Calu3 (cell line): ENCODE data around the gene FYB2. TPM values are rescaled to one million over a fixed set of nuclear protein-coding genes. Genes with fewer than 3 reads are reported as not detected.

Experiments used
- BruUV-seq: library from RNA; stranded (reverse); fragments of 400-500 nt; replicated peaks from 2 replicates; lab custom pipeline; 2021; lab: Mats Ljungman, UMichigan
- CTCF ChIA-PET: fragments of 300-600 bp; sonication (Branson Sonifier 250); formaldehyde crosslinking; loops from one replicate; lab custom pipeline; 2022; ENCODE audit warnings: antibody characterized with exemption; lab: Charles Lee
- DNase-seq: peaks from one replicate; pipeline ENCODE4 v3.0.0; 2022
- H3K27ac Mint-ChIP-seq: one replicate; pipeline ENCODE4 v1.8.0; 2022; ENCODE audit warnings: mixed read lengths; ENCODE audit not compliant: unreplicated experiment
- H3K27me3 Mint-ChIP-seq: one replicate; pipeline ENCODE4 v1.8.0; 2022; ENCODE audit warnings: mixed read lengths; ENCODE audit not compliant: unreplicated experiment
- H3K36me3 Mint-ChIP-seq: one replicate; pipeline ENCODE4 v1.8.0; 2022; ENCODE audit warnings: mild to moderate bottlenecking, moderate library complexity, mixed read lengths; ENCODE audit not compliant: insufficient read depth, unreplicated experiment
- H3K4me1 Mint-ChIP-seq: one replicate; pipeline ENCODE4 v1.8.0; 2022; ENCODE audit warnings: mild to moderate bottlenecking, low read depth, mixed read lengths; ENCODE audit not compliant: unreplicated experiment
- H3K4me3 Mint-ChIP-seq: one replicate; pipeline ENCODE4 v1.8.0; 2022; ENCODE audit warnings: mild to moderate bottlenecking, low read depth, moderate library complexity, mixed read lengths; ENCODE audit not compliant: unreplicated experiment
- H3K9me3 Mint-ChIP-seq: one replicate; pipeline ENCODE4 v1.8.0; 2022; ENCODE audit warnings: low read depth, mixed read lengths; ENCODE audit not compliant: unreplicated experiment
- intact Hi-C: fragments of 100-400 bp; cut with micrococcal nuclease; formaldehyde crosslinking; loops from one replicate; pipeline ENCODE4 v1.10.0; 2022; ENCODE audit not compliant: unreplicated experiment
- total RNA-seq: library from RNA; stranded (reverse); gene quantifications from 2 replicates; pipeline ENCODE4 v1.2.3, GENCODE V29; 2022
- TF ChIP-seq, protein P1 (sequence below): fragments of 200-600 bp; IDR thresholded peaks from one replicate; pipeline ENCODE4 v1.8.0; 2022; ENCODE audit warnings: antibody characterized with exemption; ENCODE audit not compliant: unreplicated experiment

The FYB2 gene
- total RNA-seq, 1 experiment from 2014 or later, result not detected

- CTCF ChIA-PET, result no interaction called here
- Mint-ChIP-seq H3K9me3 (peaks cover 4% of the 10 kb centered on the region), H3K4me3 (no peak overlapping the region), H3K36me3 (no peaks in the 10 kb centered on the region), H3K4me1 (no peaks in the 10 kb centered on the region), H3K27ac (no peak overlapping the region), H3K27me3 (peaks cover 17% of the 10 kb centered on the region)
- BruUV-seq, result no TSS peak
- no peak for DNase-seq
- intact Hi-C loops, result no loop called here
- TF ChIP-seq, protein P1, sequence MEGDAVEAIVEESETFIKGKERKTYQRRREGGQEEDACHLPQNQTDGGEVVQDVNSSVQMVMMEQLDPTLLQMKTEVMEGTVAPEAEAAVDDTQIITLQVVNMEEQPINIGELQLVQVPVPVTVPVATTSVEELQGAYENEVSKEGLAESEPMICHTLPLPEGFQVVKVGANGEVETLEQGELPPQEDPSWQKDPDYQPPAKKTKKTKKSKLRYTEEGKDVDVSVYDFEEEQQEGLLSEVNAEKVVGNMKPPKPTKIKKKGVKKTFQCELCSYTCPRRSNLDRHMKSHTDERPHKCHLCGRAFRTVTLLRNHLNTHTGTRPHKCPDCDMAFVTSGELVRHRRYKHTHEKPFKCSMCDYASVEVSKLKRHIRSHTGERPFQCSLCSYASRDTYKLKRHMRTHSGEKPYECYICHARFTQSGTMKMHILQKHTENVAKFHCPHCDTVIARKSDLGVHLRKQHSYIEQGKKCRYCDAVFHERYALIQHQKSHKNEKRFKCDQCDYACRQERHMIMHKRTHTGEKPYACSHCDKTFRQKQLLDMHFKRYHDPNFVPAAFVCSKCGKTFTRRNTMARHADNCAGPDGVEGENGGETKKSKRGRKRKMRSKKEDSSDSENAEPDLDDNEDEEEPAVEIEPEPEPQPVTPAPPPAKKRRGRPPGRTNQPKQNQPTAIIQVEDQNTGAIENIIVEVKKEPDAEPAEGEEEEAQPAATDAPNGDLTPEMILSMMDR, result no peak
Measured at GRCh38 chr1:56816909-56817308, 2.3 kb downstream of the FYB2 start.

DNA sequence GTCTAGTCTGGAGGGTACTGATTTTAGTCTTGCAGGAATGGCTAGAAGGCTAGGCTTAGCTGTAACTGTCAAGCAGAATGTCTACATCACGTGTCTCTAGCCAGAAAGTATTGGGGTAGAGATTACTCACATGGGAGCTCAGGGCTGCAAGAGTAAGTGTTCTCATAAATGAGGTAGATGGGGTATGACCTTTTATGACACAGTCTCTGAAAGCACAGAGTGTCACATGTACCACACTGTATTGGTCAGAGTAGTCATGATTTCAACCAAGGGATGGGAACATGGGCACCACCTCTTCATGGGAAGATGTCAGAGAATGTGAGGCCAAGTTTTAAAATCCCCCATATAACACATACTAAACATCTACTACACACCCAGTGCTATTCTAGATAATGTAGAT lies 2.9 kb downstream of the FYB2 start:
- DNase-seq, result no peak
- TF ChIP-seq, protein P1, result no peak

GRCh38 chr1:56814205-56814604 lies 5.0 kb downstream of the FYB2 start:
- intact Hi-C loops, result no loop called here
- Mint-ChIP-seq H3K27me3 (peaks cover 30% of the 10 kb centered on the region), H3K4me1 (no peaks in the 10 kb centered on the region), H3K36me3 (no peaks in the 10 kb centered on the region), H3K4me3 (no peak overlapping the region), H3K9me3 (peaks cover 4% of the 10 kb centered on the region), H3K27ac (no peak overlapping the region)
- TF ChIP-seq, protein P1, result no peak
- CTCF ChIA-PET, result no interaction called here
- BruUV-seq, result no TSS peak
- no peak for DNase-seq

More for the DNA sequence above, 2.9 kb downstream of the FYB2 start:
- H3K4me3 Mint-ChIP-seq, result no peak overlapping the region
- H3K9me3 Mint-ChIP-seq, result peaks cover 4% of the 10 kb centered on the region
- intact Hi-C loops, result no loop called here
- H3K4me1 Mint-ChIP-seq, result no peaks in the 10 kb centered on the region
- CTCF ChIA-PET, result no interaction called here
- no peak overlapping the region for H3K27ac Mint-ChIP-seq
- H3K27me3 Mint-ChIP-seq, result peaks cover 17% of the 10 kb centered on the region
- no peaks in the 10 kb centered on the region for H3K36me3 Mint-ChIP-seq
- BruUV-seq, result no TSS peak

GRCh38 chr1:56811331-56811730 lies 7.9 kb downstream of the FYB2 start:
- BruUV-seq, result no TSS peak
- TF ChIP-seq, protein P1, result no peak
- H3K27ac Mint-ChIP-seq, result no peak overlapping the region
- CTCF ChIA-PET, result no interaction called here
- H3K4me1 Mint-ChIP-seq, result no peaks in the 10 kb centered on the region
- peaks cover 36% of the 10 kb centered on the region for H3K27me3 Mint-ChIP-seq
- intact Hi-C loops, result no loop called here
- no peaks in the 10 kb centered on the region for H3K36me3 Mint-ChIP-seq
- DNase-seq, result peak; percentile 34
- no peak overlapping the region for H3K4me3 Mint-ChIP-seq
- H3K9me3 Mint-ChIP-seq, result peaks cover 4% of the 10 kb centered on the region
